Adrenal gland (tissue), 5 donors: ENCODE measurements around the gene KCNK18.

Source experiments
- CTCF ChIP-seq, 6 experiments: fragments of 450-650 bp in 4 of 6; fragments of 200-600 bp in 2 of 6; sonication (generic) in 1 of 6; IDR thresholded peaks; 1 replicate in 5 of 6; 2 replicates in 1 of 6; pipeline versions ENCODE4 v1.5.1 to v1.8.0; 2016 to 2021; ENCODE audit warnings: antibody characterized with exemption in 6 of 6, mild to moderate bottlenecking in 2 of 6, moderate library complexity in 1 of 6
- POLR2A ChIP-seq, 2 donors: fragments of 450-650 bp; IDR thresholded peaks; one replicate each; pipeline ENCODE4 v1.6.1; 2017; ENCODE audit warnings: antibody characterized with exemption in 2 of 2, mild to moderate bottlenecking in 2 of 2, moderate library complexity in 1 of 2
- donor health status: DM: no; HTN: no; CAD: no.

GRCh38 chr10:117175901-117176534, 21.3 kb upstream of the KCNK18 start:
- TF ChIP-seq CTCF (IDR thresholded peaks at IDR 0.05) (peak; percentile 49 to 74 (median 67)), POLR2A (IDR thresholded peaks at IDR 0.05) (no peak)
